Tibial nerve (tissue), 4 donors: ENCODE results near the gene GAREM2. TPM values are rescaled to one million over a fixed set of nuclear protein-coding genes. Genes with fewer than 3 reads are reported as not detected.

ENCODE experiments used
- DNase-seq, 2 donors: peaks; one replicate each; pipeline ENCODE4 v3.0.0-alpha.2; 2019; ENCODE audit warnings: low spot score in 2 of 2
- H3K27ac ChIP-seq, 4 donors: fragments of 200-600 bp; sonication (generic) in 3 of 4; one replicate each; pipeline ENCODE4 v1.5.1; 2017 to 2019; ENCODE audit warnings: mild to moderate bottlenecking in 1 of 4
- H3K27me3 ChIP-seq, 2 donors: fragments of 200-600 bp; sonication (generic) in 1 of 2; one replicate each; pipeline versions ENCODE4 v1.5.1 to v1.6.0; 2017 to 2019
- H3K36me3 ChIP-seq, 3 donors: fragments of 200-600 bp; sonication (generic); one replicate each; pipeline ENCODE4 v1.5.1; 2018 to 2019
- H3K4me1 ChIP-seq, 4 donors: fragments of 200-600 bp; sonication (generic) in 3 of 4; one replicate each; pipeline ENCODE4 v1.5.1; 2017 to 2019
- H3K4me3 ChIP-seq, 4 donors: fragments of 200-600 bp; sonication (generic) in 3 of 4; one replicate each; pipeline ENCODE4 v1.5.1; 2017 to 2019; ENCODE audit warnings: mild to moderate bottlenecking in 1 of 4, moderate library complexity in 1 of 4
- H3K9me3 ChIP-seq, 4 donors: fragments of 200-600 bp; sonication (generic) in 3 of 4; one replicate each; pipeline ENCODE4 v1.5.1; 2017 to 2019
- CTCF ChIP-seq, 5 experiments: fragments of 200-600 bp in 3 of 5; fragments of 450-650 bp in 2 of 5; sonication (generic) in 3 of 5; IDR thresholded peaks; one replicate each; pipeline ENCODE4 v1.5.1; 2016 to 2019; ENCODE audit warnings: antibody characterized with exemption in 5 of 5, mild to moderate bottlenecking in 3 of 5, moderate library complexity in 2 of 5
- EP300 ChIP-seq, 2 donors: sonication (generic); formaldehyde crosslinking; IDR thresholded peaks; one replicate each; pipeline ENCODE4 v1.6.1; 2017; ENCODE audit warnings: antibody characterized with exemption in 2 of 2, mild to moderate bottlenecking in 1 of 2
- POLR2A ChIP-seq, 2 donors: fragments of 450-650 bp; IDR thresholded peaks; one replicate each; pipeline ENCODE4 v1.6.1; 2017; ENCODE audit warnings: antibody characterized with exemption in 2 of 2, mild to moderate bottlenecking in 2 of 2, moderate library complexity in 2 of 2
- WGBS, 2 donors: methylation state at CpG; one replicate each; pipeline ENCODE4 v1.1.5; 2018; 5-methylcytosine and 5-hydroxymethylcytosine counted together
- total RNA-seq, 4 donors: library from RNA; depleted of rRNA; stranded (reverse); fragments of >200 nt; gene quantifications; one replicate each; pipeline ENCODE4 v1.1.0, GENCODE V29; 2016

GAREM2 gene
- total RNA-seq, 4 donors from 2014 or later: 1.5 to 4.7 (median 3.2) TPM

GRCh38 chr2:26184555-26185303 lies 11.8 kb downstream of the GAREM2 start:
- WGBS, 2 donors: 3 to 5% methylated on average over 46 to 48 of the region's 114 CpGs
- TF ChIP-seq POLR2A (IDR thresholded peaks at IDR 0.05): no peak
- TF ChIP-seq EP300 (IDR thresholded peaks at IDR 0.05): no peak
- peak; percentile 53 to 85 (median 76) for TF ChIP-seq CTCF (IDR thresholded peaks at IDR 0.05)
- H3K36me3 ChIP-seq: peaks cover 0 to 27% (median 0%) of the 10 kb centered on the region in 3 donors
- DNase-seq: peak; percentile 62 to 64
- peaks cover 0 to 20% (median 5%) of the 10 kb centered on the region in 4 donors for H3K4me1 ChIP-seq
- H3K27ac ChIP-seq: peak overlapping the region; percentile 42 to 90 (median 84)
- H3K4me3 ChIP-seq: peak overlapping the region; percentile 55 to 80 (median 66)
- no peaks in the 10 kb centered on the region for H3K9me3 ChIP-seq
- H3K27me3 ChIP-seq: peaks cover 0 to 4% of the 10 kb centered on the region in 2 donors

GRCh38 chr2:26185304-26185928 lies 12.5 kb downstream of the GAREM2 start:
- peak overlapping the region; percentile 42 to 90 (median 84) for H3K27ac ChIP-seq
- WGBS, 2 donors: 44 to 58% methylated on average over 16 to 20 of the region's 20 CpGs
- no peak for DNase-seq
- H3K9me3 ChIP-seq: no peaks in the 10 kb centered on the region
- peaks cover 0 to 34% (median 0%) of the 10 kb centered on the region in 3 donors for H3K36me3 ChIP-seq
- TF ChIP-seq POLR2A (IDR thresholded peaks at IDR 0.05): no peak
- no peak for TF ChIP-seq CTCF (IDR thresholded peaks at IDR 0.05)
- TF ChIP-seq EP300 (IDR thresholded peaks at IDR 0.05): no peak
- H3K4me1 ChIP-seq: peaks cover 0 to 20% (median 5%) of the 10 kb centered on the region in 4 donors
- peak overlapping the region; percentile 55 to 80 (median 66) for H3K4me3 ChIP-seq
- H3K27me3 ChIP-seq: no peaks in the 10 kb centered on the region

GRCh38 chr2:26185954-26186770 lies 13.3 kb downstream of the GAREM2 start:
- TF ChIP-seq CTCF (IDR thresholded peaks at IDR 0.05) (no peak), POLR2A (IDR thresholded peaks at IDR 0.05) (no peak), EP300 (IDR thresholded peaks at IDR 0.05) (no peak)
- 88 to 89% methylated on average over 16 of the region's 16 CpGs for WGBS, 2 donors
- H3K4me3 ChIP-seq: peak overlapping the region in 2 of 4 donors; percentile 76 to 80
- no peaks in the 10 kb centered on the region for H3K9me3 ChIP-seq
- peaks cover 0 to 20% (median 5%) of the 10 kb centered on the region in 4 donors for H3K4me1 ChIP-seq
- DNase-seq: no peak
- H3K27ac ChIP-seq: peak overlapping the region in 1 of 4 donors; percentile 42
- no peaks in the 10 kb centered on the region for H3K27me3 ChIP-seq
- H3K36me3 ChIP-seq: peaks cover 0 to 42% (median 0%) of the 10 kb centered on the region in 3 donors

- TF ChIP-seq EP300 (IDR thresholded peaks at IDR 0.05) (no peak), CTCF (IDR thresholded peaks at IDR 0.05) (no peak), POLR2A (IDR thresholded peaks at IDR 0.05) (no peak)
- Histone ChIP-seq H3K9me3 (no peaks in the 10 kb centered on the region), H3K36me3 (peaks cover 0 to 51% (median 0%) of the 10 kb centered on the region in 3 donors), H3K27me3 (no peaks in the 10 kb centered on the region), H3K4me3 (no peak overlapping the region), H3K27ac (no peak overlapping the region), H3K4me1 (peaks cover 0 to 20% (median 5%) of the 10 kb centered on the region in 4 donors)
- DNase-seq: no peak
- WGBS, 2 donors: 89 to 92% methylated on average over 15 of the region's 15 CpGs
These were observed 14.2 kb downstream of the GAREM2 start for GRCh38 chr2:26187114-26187513.
